HL-60/S4 treated with retinoic acid at 250 ng/mL for 4 days and 3 days (cell line): ENCODE measurements around the gene GPRASP3.

Experiments
- in situ Hi-C: fragments of 300-500 bp; cut with MboI; formaldehyde crosslinking; loops from 2 replicates; pipeline ENCODE4 v1.7.0; 2022; ENCODE audit warnings: low sequenced_read_pairs

Gene GPRASP3

DNA sequence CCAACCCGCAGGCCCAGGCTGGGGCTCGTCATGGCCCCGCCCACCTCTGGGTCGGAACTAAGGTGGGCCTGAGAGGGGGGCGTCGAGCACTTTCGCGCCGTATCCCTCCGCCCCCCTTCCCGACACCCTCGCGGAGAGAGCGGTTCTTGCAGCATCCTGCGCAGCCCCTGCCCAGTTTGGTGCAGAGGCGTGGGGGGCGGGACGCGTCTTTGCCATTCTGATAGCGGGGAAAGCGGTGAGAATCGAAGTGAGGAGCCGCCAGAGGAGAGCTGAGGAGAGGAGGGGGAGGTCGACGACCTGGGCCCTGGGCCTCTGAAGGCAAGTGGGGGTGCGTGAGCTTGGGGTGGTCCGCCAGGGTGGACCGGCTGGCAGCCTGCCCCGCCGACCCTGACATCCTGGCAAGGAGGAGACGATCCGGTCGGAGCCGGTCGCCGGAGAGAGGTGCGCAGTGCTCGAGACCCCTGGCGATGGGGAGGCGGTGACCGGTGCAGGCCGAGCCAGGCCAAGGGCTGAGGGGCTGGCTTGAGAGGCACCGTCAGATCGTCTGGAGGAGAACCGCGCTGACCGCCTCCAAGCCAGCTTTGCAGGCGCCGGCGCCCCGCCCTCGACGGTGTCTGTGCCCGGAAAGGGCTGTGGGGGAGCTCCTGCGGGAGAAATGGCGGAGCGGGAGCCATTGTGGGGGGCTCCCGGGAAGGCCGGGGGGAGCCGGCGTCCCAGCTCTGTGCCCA lies 25.5 kb downstream of the GPRASP3 start:
- in situ Hi-C loops: no loop called here

DNA sequence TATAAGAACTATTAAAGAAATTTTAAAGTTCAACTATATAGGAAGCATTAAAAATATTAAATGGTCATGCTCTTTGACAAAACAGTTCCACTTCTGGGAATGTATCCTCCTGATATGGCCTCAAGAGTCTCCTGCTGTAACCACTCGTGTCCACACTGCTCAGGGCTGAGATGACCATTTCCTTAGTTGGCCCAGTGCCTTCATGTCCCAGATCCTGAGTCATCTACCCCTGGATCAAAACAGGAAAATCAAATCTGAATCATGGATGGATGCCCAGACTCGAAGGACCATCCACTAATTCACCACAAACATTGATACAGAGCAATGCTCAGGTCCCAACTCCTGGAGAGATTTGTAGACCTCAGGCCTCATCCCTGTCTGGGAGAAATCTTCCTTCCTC lies 44.7 kb downstream of the GPRASP3 start:
- in situ Hi-C loops: no loop called here

DNA sequence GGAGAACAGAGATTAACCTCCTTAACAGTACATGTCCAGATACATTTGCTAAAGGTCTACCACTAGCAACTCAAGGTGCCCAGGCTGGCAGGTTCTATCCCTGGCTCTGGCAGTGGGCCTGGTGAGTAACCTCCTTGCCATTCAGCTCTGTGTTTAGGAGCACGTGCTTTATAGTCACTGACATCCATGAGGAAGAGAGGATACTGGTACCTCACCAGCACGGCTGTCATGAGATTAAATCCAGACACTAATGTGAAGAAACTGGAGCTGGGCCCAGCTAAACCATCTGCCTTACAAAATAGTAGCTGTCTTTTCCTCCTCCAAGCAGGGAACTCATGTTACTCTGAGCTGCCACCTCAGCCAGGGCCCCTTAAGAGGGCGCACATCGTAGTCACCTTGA lies 45.3 kb downstream of the GPRASP3 start:
- in situ Hi-C loops: no loop called here

DNA sequence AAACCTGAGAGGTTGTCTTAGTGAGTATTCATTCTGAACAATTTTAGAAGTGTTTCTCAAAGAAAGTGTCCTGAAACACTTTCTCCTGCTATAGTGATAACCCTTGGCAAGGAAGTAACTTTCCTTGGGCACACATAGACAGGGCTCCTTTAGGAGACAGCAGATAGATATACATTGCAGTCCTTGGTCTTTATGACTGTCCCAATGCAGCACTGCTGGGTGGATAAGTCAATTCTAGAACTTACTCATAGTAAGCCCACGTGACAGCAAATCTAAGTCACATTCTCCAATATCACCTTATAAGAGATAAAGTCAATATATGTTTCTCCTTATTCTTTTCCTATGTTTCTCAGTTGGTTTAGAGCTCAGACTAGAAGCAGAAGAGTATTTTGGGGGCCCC lies 46.7 kb downstream of the GPRASP3 start:
- in situ Hi-C loops: no loop called here

DNA sequence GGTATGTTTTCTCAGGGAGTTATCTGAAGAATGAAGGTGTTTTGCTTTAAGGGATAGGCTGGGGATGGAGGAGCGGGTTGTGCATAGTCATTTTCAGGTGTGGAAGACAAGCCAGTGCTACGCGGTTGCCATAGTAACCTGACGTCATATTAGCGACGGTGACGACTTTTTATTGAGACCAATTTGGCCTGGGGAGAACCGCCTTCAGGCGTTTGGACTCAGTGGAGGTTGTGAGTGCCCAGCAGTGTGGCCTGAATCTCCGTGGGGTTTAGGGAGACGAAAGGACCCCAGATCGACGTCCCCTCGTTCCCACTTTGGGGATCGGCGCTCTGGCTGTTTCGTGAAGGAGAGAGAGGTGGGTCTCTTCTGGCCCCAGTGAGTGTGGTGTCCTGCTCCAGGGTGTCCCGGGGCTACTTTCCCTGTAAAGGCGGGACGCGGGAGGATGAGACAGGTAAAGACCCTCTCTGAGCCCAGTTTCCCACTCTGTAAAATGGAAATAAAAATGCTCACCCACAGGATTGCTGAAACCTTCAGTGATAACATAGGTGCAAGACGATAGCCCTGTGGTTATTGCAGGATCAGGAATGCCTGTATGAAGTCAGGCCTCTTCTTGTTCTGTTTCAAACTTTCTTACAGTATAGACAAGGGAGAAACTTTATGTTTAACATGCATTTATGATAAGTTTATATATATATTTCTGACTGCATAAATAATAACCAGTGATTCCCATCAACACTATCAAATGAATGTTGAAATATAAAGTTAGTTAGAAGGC lies 48.6 kb downstream of the GPRASP3 start:
- in situ Hi-C loops: no loop called here
